GM23338 (cell line): ENCODE measurements around the gene NTM.

ENCODE experiments used
- CREB1 ChIP-seq: fragments of 250-450 bp; sonication (Bioruptor Pico); IDR thresholded peaks from 2 replicates; pipeline ENCODE4 v1.5.0; 2020; ENCODE audit warnings: low read depth, mild to moderate bottlenecking, moderate library complexity
- EZH2 ChIP-seq: fragments of 200-600 bp; sonication (generic); IDR thresholded peaks from one replicate; pipeline ENCODE4 v1.8.0; 2017; ENCODE audit warnings: antibody characterized with exemption, mild to moderate bottlenecking, low read depth; ENCODE audit not compliant: unreplicated experiment
- JUNB ChIP-seq: IDR thresholded peaks from one replicate; pipeline ENCODE4 v1.6.1; 2016; ENCODE audit warnings: antibody characterized with exemption; ENCODE audit not compliant: unreplicated experiment
- NANOG ChIP-seq: IDR thresholded peaks from 2 replicates; pipeline ENCODE4 v1.6.1; 2016; ENCODE audit warnings: antibody characterized with exemption, borderline replicate concordance
- POLR2AphosphoS5 ChIP-seq: IDR thresholded peaks from 2 replicates; pipeline ENCODE4 v1.6.1; 2016; ENCODE audit warnings: antibody characterized with exemption, low read depth
- TF ChIP-seq, protein P1 (sequence below), 2 experiments: fragments of 200-600 bp in 1 of 2; sonication (generic) in 1 of 2; conservative IDR thresholded peaks; 2 replicates each; pipeline versions ENCODE4 v1.5.1 to v1.6.1; 2016 to 2017; ENCODE audit warnings: antibody characterized with exemption in 2 of 2, low read depth in 2 of 2, mild to moderate bottlenecking in 2 of 2, moderate library complexity in 1 of 2
- TF ChIP-seq, protein P2 (sequence below): IDR thresholded peaks from one replicate; pipeline ENCODE4 v1.6.1; 2018; ENCODE audit warnings: antibody characterized with exemption; ENCODE audit not compliant: unreplicated experiment

DNA sequence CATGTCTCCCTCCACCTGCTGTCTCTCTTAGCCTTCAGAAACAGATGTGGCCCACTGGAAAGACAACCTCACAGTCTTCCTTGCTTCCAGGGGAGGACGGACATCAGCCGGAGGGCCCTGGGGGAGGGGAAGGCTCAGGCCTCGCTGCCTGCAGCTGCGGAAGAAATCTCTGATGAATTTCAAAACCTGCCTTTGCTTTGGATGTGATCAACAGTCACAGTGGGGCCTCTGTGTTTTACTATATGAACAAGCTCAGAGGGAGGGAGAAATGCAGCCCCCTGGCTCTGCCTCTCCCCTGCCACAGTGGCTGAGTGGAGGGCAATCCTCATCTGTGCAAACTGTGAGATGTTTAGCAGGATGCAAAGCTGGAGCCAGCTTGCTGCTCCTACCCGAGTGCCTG lies 282.8 kb downstream of the NTM start:
- TF ChIP-seq POLR2AphosphoS5, result no peak
- TF ChIP-seq, protein P1, sequence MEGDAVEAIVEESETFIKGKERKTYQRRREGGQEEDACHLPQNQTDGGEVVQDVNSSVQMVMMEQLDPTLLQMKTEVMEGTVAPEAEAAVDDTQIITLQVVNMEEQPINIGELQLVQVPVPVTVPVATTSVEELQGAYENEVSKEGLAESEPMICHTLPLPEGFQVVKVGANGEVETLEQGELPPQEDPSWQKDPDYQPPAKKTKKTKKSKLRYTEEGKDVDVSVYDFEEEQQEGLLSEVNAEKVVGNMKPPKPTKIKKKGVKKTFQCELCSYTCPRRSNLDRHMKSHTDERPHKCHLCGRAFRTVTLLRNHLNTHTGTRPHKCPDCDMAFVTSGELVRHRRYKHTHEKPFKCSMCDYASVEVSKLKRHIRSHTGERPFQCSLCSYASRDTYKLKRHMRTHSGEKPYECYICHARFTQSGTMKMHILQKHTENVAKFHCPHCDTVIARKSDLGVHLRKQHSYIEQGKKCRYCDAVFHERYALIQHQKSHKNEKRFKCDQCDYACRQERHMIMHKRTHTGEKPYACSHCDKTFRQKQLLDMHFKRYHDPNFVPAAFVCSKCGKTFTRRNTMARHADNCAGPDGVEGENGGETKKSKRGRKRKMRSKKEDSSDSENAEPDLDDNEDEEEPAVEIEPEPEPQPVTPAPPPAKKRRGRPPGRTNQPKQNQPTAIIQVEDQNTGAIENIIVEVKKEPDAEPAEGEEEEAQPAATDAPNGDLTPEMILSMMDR (conservative IDR thresholded peaks at IDR 0.05; ENCODE audit: low read depth in 2 of 2), result no peak
- TF ChIP-seq, protein P2, sequence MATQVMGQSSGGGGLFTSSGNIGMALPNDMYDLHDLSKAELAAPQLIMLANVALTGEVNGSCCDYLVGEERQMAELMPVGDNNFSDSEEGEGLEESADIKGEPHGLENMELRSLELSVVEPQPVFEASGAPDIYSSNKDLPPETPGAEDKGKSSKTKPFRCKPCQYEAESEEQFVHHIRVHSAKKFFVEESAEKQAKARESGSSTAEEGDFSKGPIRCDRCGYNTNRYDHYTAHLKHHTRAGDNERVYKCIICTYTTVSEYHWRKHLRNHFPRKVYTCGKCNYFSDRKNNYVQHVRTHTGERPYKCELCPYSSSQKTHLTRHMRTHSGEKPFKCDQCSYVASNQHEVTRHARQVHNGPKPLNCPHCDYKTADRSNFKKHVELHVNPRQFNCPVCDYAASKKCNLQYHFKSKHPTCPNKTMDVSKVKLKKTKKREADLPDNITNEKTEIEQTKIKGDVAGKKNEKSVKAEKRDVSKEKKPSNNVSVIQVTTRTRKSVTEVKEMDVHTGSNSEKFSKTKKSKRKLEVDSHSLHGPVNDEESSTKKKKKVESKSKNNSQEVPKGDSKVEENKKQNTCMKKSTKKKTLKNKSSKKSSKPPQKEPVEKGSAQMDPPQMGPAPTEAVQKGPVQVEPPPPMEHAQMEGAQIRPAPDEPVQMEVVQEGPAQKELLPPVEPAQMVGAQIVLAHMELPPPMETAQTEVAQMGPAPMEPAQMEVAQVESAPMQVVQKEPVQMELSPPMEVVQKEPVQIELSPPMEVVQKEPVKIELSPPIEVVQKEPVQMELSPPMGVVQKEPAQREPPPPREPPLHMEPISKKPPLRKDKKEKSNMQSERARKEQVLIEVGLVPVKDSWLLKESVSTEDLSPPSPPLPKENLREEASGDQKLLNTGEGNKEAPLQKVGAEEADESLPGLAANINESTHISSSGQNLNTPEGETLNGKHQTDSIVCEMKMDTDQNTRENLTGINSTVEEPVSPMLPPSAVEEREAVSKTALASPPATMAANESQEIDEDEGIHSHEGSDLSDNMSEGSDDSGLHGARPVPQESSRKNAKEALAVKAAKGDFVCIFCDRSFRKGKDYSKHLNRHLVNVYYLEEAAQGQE, result no peak
- no peak for TF ChIP-seq JUNB
- TF ChIP-seq EZH2, result no peak
- no peak for TF ChIP-seq NANOG
- TF ChIP-seq CREB1, result no peak
